Measurements from ENCODE around the gene HNF1B. TPM values are rescaled to one million over a fixed set of nuclear protein-coding genes. Genes with fewer than 3 reads are reported as not detected.

Gene HNF1B
- total RNA-seq, 1 donor from 2014 or later: not detected

DNA sequence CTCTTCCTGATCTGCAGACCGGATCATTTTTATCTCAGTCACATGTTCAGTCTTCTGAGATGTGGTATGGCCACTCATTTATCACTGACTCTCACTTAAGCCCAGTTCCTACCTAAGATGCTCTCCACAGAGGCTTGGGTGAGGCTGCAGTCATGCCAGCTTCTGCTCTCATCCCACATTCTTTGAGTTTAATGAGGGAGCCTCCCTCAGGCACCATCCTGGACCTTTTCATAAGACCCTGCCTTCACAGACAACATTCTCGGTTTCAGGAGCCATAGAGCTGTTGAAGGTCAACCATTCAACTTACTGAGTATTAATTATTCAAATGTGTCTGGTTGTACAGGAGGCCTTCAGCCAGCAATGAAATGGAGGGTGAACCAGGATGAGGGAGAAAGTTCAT is 23.6 kb upstream of the HNF1B start:
- TF ChIP-seq, protein P1, sequence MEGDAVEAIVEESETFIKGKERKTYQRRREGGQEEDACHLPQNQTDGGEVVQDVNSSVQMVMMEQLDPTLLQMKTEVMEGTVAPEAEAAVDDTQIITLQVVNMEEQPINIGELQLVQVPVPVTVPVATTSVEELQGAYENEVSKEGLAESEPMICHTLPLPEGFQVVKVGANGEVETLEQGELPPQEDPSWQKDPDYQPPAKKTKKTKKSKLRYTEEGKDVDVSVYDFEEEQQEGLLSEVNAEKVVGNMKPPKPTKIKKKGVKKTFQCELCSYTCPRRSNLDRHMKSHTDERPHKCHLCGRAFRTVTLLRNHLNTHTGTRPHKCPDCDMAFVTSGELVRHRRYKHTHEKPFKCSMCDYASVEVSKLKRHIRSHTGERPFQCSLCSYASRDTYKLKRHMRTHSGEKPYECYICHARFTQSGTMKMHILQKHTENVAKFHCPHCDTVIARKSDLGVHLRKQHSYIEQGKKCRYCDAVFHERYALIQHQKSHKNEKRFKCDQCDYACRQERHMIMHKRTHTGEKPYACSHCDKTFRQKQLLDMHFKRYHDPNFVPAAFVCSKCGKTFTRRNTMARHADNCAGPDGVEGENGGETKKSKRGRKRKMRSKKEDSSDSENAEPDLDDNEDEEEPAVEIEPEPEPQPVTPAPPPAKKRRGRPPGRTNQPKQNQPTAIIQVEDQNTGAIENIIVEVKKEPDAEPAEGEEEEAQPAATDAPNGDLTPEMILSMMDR (IDR thresholded peaks at IDR 0.05; ENCODE audit: insufficient read depth, low read length, severe bottlenecking): no peak
- no peak for FAIRE-seq

DNA sequence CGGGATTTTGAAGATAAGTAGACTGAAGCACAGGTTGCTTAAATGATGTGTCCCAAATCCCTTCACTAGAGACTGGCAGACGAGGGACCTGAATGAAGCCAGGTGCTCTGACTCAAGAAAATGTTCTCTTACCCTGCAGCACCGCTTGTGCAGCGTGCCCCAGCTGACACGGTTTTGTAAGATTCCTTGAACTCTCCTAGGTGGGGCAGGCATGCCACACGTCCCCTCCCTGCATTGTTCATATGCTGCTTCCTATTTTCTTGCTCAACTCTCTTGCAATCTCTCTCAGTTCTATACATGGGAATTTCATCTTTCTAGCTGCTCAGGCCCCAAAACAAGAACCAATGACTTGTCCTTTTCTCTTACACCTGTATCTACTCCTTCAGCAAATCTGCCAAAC is 22.1 kb upstream of the HNF1B start:
- Histone ChIP-seq H3K27me3 (ENCODE audit: control insufficient read depth, insufficient read depth, low read length) (no peaks in the 10 kb centered on the region), H3K4me3 (ENCODE audit: low read depth, low read length) (no peak overlapping the region), H3K36me3 (ENCODE audit: control insufficient read depth, insufficient read depth, low read length) (no peaks in the 10 kb centered on the region)
- TF ChIP-seq, protein P1 (IDR thresholded peaks at IDR 0.05; ENCODE audit: insufficient read depth, low read length, severe bottlenecking): no peak
- FAIRE-seq: no peak
- DNase-seq (ENCODE audit: low read depth): peak; percentile 46

More for the DNA sequence above, 23.6 kb upstream of the HNF1B start:
- DNase-seq (ENCODE audit: low read depth): no peak
- H3K4me3 ChIP-seq (ENCODE audit: low read depth, low read length): no peak overlapping the region
- no peaks in the 10 kb centered on the region for H3K27me3 ChIP-seq (ENCODE audit: control insufficient read depth, insufficient read depth, low read length)
- H3K36me3 ChIP-seq (ENCODE audit: control insufficient read depth, insufficient read depth, low read length): no peaks in the 10 kb centered on the region

DNA sequence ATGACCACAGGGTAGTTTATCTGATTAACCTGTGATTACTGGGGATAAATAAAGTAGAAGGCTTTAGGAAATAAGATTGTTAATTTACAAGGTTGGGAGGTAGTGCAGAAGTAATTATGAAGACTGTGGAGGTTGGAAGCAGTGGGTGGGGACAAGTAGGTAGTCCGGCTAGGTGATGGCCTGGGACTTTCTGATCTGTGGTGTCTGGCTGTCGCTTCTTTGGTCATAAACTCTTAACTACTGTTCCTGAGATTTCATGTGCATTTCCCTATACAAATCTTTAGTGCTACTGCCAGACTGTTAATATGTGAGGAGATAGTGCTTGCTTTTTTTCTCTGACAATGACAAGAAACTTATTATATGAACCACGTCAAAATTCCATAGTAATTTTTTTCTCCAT is 19.5 kb upstream of the HNF1B start:
- TF ChIP-seq, protein P1 (IDR thresholded peaks at IDR 0.05; ENCODE audit: insufficient read depth, low read length, severe bottlenecking): no peak
- no peak for DNase-seq (ENCODE audit: low read depth)
- no peak for FAIRE-seq
- H3K4me3 ChIP-seq (ENCODE audit: low read depth, low read length): no peak overlapping the region
- no peaks in the 10 kb centered on the region for H3K27me3 ChIP-seq (ENCODE audit: control insufficient read depth, insufficient read depth, low read length)
- H3K36me3 ChIP-seq (ENCODE audit: control insufficient read depth, insufficient read depth, low read length): no peaks in the 10 kb centered on the region

DNA sequence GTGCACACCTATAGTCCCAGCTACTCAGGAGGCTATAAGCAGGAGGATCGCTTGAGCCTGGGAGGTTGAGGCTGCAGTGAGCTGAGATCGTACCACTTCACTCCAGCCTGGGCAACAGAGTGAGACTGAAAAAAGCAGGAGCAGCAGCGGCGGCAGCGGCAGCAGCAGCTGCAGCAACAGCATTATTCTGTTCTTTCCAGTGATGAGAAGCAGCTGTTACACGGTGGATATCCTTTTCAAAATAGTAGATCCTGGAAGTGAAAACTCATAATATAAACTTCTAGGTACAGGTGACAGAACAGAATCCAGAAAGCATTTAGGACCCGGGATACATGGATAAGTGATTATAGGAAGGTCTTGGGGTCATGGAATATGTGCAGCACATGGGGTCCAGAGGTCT is 17.8 kb upstream of the HNF1B start:
- Histone ChIP-seq H3K4me3 (ENCODE audit: low read depth, low read length) (no peak overlapping the region), H3K27me3 (ENCODE audit: control insufficient read depth, insufficient read depth, low read length) (no peaks in the 10 kb centered on the region), H3K36me3 (ENCODE audit: control insufficient read depth, insufficient read depth, low read length) (no peaks in the 10 kb centered on the region)
- FAIRE-seq (no peak), DNase-seq (ENCODE audit: low read depth) (no peak)
- TF ChIP-seq, protein P1 (IDR thresholded peaks at IDR 0.05; ENCODE audit: insufficient read depth, low read length, severe bottlenecking): no peak

DNA sequence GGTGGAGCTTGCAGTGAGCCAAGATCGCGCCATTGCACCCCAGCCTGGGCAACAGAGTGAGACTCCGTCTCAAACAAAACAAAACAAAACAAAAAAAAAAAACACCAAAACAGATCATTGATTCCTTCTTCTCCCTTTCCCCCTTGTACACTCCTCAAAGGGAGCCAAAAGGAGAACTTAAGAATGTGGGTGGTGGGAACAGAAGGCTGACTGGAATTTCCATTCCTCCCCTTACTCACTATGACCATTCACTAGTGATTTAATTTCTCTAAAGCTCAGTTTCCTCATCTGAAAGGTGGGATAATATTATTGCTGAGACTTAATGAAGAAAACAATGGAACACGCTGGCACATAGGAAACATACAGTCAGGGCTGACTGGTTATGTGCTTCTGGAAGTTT is 17.1 kb upstream of the HNF1B start:
- H3K27me3 ChIP-seq (ENCODE audit: control insufficient read depth, insufficient read depth, low read length): no peaks in the 10 kb centered on the region

DNA sequence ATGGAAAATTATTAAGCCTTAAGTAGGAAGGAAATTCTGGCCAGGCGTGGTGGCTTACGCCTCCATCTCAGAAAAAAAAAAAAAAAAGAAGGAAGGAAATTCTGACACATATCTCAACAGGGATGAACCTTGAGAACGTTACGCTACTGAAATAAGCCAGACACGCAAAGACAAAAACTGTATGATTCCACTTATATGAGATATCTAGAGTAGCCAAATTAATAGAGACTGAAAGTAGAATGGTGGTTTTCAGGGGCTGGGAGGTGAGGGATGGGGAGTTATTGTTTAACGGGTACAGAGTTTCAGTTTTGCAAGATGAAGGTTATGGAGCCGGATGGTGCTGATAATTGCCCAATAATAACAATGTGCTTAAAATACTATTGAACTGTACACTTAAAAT is 16.2 kb upstream of the HNF1B start:
- DNase-seq (ENCODE audit: low read depth) (no peak), FAIRE-seq (no peak)
- H3K36me3 ChIP-seq (ENCODE audit: control insufficient read depth, insufficient read depth, low read length): no peaks in the 10 kb centered on the region
- H3K27me3 ChIP-seq (ENCODE audit: control insufficient read depth, insufficient read depth, low read length): no peaks in the 10 kb centered on the region
- TF ChIP-seq, protein P1 (IDR thresholded peaks at IDR 0.05; ENCODE audit: insufficient read depth, low read length, severe bottlenecking): no peak
- H3K4me3 ChIP-seq (ENCODE audit: low read depth, low read length): no peak overlapping the region

More for the DNA sequence above, 17.1 kb upstream of the HNF1B start:
- FAIRE-seq: no peak
- H3K36me3 ChIP-seq (ENCODE audit: control insufficient read depth, insufficient read depth, low read length): no peaks in the 10 kb centered on the region
- no peak for DNase-seq (ENCODE audit: low read depth)
- TF ChIP-seq, protein P1 (IDR thresholded peaks at IDR 0.05; ENCODE audit: insufficient read depth, low read length, severe bottlenecking): no peak
- no peak overlapping the region for H3K4me3 ChIP-seq (ENCODE audit: low read depth, low read length)
